Stimulated activated CD8-positive, alpha-beta memory T cell treated with anti-CD3 and anti-CD28 coated beads, Interleukin-12 subunit alpha, Interleukin-12 subunit beta, amount 100 ng/mL, for 24 hours (primary cell): ENCODE data around the gene SAMD8.
A peak's percentile ranks its signal among the peaks of the same experiment; 100 is the strongest.

Experiments
- DNase-seq: peaks from one replicate; pipeline ENCODE4 v3.0.0-alpha.2; 2020; ENCODE audit errors: extremely low read depth

SAMD8 gene

GRCh38 chr10:75111365-75111906 is at the start of gene SAMD8:
SAMD8 (plus strand) TSS chr10:75111656; CDS start chr10:75150529, 38,873 bp downstream.
- DNase-seq, result peak; percentile 97

GRCh38 chr10:75061709-75062505 is 49.5 kb upstream of the SAMD8 start:
- no peak for DNase-seq

GRCh38 chr10:75062506-75063299 is 48.8 kb upstream of the SAMD8 start:
- DNase-seq, result no peak

- no peak for DNase-seq
These were observed 47.8 kb upstream of the SAMD8 start for GRCh38 chr10:75063461-75064230.

- no peak for DNase-seq
These were observed 46.4 kb upstream of the SAMD8 start for GRCh38 chr10:75065076-75065475.

- no peak for DNase-seq
These were observed 45.2 kb upstream of the SAMD8 start for GRCh38 chr10:75066271-75066670.

- DNase-seq, result no peak
These were observed 44.2 kb upstream of the SAMD8 start for GRCh38 chr10:75067272-75067671.

GRCh38 chr10:75068523-75068922 is 42.9 kb upstream of the SAMD8 start:
- DNase-seq, result no peak

GRCh38 chr10:75070476-75070875 is 41.0 kb upstream of the SAMD8 start:
- no peak for DNase-seq

GRCh38 chr10:75070961-75071428 is 40.5 kb upstream of the SAMD8 start:
- no peak for DNase-seq

GRCh38 chr10:75071756-75072155 is 39.7 kb upstream of the SAMD8 start:
- no peak for DNase-seq

- no peak for DNase-seq
These were observed 38.7 kb upstream of the SAMD8 start for GRCh38 chr10:75072727-75073126.

- DNase-seq, result no peak
These were observed 38.0 kb upstream of the SAMD8 start for GRCh38 chr10:75073442-75073841.

GRCh38 chr10:75074711-75075445 is 36.6 kb upstream of the SAMD8 start:
- DNase-seq, result no peak

- DNase-seq, result no peak
These were observed 35.1 kb upstream of the SAMD8 start for GRCh38 chr10:75076348-75076747.

GRCh38 chr10:75079436-75080083 is 31.9 kb upstream of the SAMD8 start:
- no peak for DNase-seq

- DNase-seq, result no peak
These were observed 30.9 kb upstream of the SAMD8 start for GRCh38 chr10:75080554-75080953.

- no peak for DNase-seq
These were observed 30.1 kb upstream of the SAMD8 start for GRCh38 chr10:75081379-75081778.

- DNase-seq, result no peak
These were observed 27.3 kb upstream of the SAMD8 start for GRCh38 chr10:75083972-75084833.
